GM19467 (cell line): ENCODE data around the gene SLC29A1.

ENCODE experiments used
- ATAC-seq: cut with Tn5 transposase; IDR thresholded peaks from one replicate; pipeline ENCODE4 v1.9.1; 2021; ENCODE audit warnings: mild to moderate bottlenecking, moderate library complexity; ENCODE audit not compliant: unreplicated experiment

The SLC29A1 gene

GRCh38 chr6:44264154-44265006 is 41.0 kb downstream of the SLC29A1 start:
- ATAC-seq = no peak

- peak; percentile 35 for ATAC-seq
These were observed 41.8 kb downstream of the SLC29A1 start, which contains the start of gene NFKBIE for GRCh38 chr6:44265007-44265721. Gene NFKBIE, minus strand, starts transcription at chr6:44265551. Its CDS starts 205 bp downstream, at chr6:44265346.

GRCh38 chr6:44265722-44266233 is 42.4 kb downstream of the SLC29A1 start:
- ATAC-seq = no peak

- peak; percentile 28 for ATAC-seq
These were observed 43.0 kb downstream of the SLC29A1 start for GRCh38 chr6:44266347-44266746.

GRCh38 chr6:44267252-44267651 is 43.9 kb downstream of the SLC29A1 start:
- ATAC-seq = no peak

GRCh38 chr6:44268095-44268628 is 44.8 kb downstream of the SLC29A1 start:
- no peak for ATAC-seq

- no peak for ATAC-seq
These were observed 46.0 kb downstream of the SLC29A1 start for GRCh38 chr6:44269178-44269920.

- ATAC-seq = no peak
These were observed 46.6 kb downstream of the SLC29A1 start, which contains the start of gene TMEM151B for GRCh38 chr6:44269921-44270525. Gene TMEM151B, plus strand, starts transcription at chr6:44270450. Its CDS starts 293 bp downstream, at chr6:44270743.

- no peak for ATAC-seq
These were observed 47.4 kb downstream of the SLC29A1 start for GRCh38 chr6:44270526-44271405.

- ATAC-seq = no peak
These were observed 48.0 kb downstream of the SLC29A1 start for GRCh38 chr6:44271406-44271723.

GRCh38 chr6:44271914-44272313 is 48.5 kb downstream of the SLC29A1 start:
- ATAC-seq = no peak

- no peak for ATAC-seq
These were observed 49.1 kb downstream of the SLC29A1 start for GRCh38 chr6:44272529-44272928.

GRCh38 chr6:44272999-44273566 is 49.7 kb downstream of the SLC29A1 start:
- ATAC-seq = no peak

GRCh38 chr6:44273617-44274016 is 50.2 kb downstream of the SLC29A1 start:
- no peak for ATAC-seq

GRCh38 chr6:44275271-44275748 is 51.9 kb downstream of the SLC29A1 start:
- ATAC-seq = no peak

- ATAC-seq = no peak
These were observed 52.6 kb downstream of the SLC29A1 start for GRCh38 chr6:44275749-44276648.

- no peak for ATAC-seq
These were observed 53.6 kb downstream of the SLC29A1 start for GRCh38 chr6:44276667-44277640.
